HG02571 (cell line): ENCODE data around the gene RNF123.
"Not testable (repeated sequence)": the region's sequence is repeated elsewhere in the genome, so short reads cannot be mapped to it uniquely, and the experiment has no call there.

Source experiments
- ATAC-seq: cut with Tn5 transposase; IDR thresholded peaks from one replicate; pipeline ENCODE4 v1.9.1; 2021; ENCODE audit warnings: mild to moderate bottlenecking, moderate library complexity; ENCODE audit not compliant: unreplicated experiment

RNF123 gene

DNA sequence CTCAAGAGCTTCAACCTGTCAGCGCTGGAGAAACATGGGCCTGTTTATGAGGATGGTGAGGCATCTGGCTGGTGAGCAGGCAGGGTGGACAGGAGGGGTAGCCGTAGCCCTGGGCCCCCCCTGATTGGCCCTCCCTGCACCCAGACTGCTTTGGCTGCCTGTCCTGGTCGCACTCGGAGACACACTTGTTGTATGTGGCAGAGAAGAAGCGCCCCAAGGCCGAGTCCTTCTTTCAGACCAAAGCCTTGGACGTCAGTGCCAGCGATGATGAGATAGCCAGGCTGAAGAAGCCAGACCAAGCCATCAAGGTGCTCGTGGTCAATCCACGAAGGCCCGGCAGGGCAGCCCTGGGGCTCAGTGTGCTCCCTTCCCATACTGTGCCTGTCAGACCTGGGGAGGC lies 13.4 kb upstream of the RNF123 start:
- no peak for ATAC-seq

DNA sequence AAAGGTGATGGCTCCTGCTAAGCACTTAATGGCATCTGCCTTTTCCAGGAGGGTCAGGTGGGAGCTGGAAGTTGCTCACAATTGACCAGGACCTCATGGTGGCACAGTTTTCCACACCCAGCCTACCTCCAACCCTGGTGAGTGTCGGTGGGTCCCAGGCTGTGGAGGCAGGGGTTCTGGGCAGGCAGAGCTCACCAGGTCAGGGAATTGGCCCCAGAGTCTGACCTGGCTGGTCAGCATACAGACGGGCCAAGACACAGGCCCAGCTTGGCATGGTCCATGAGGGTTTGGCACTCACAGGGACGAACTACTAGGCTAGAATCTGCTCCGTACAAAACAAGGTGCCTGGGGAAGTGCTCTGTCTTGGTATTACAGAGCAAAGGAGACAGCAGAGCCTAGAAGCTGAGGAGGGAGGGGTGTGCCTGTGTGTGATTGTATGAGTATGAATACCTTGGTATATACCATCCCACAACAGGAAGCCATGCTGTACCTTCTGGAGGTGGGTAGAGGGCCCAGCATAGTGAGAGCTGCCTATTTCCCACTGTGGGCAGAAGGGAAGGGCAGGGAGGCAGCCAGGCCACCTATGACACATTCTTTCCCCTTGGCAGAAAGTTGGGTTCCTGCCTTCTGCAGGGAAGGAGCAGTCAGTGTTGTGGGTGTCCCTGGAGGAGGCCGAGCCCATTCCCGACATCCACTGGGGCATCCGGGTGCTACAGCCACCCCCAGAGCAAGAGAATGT lies 8.7 kb upstream of the RNF123 start:
- ATAC-seq, result no peak

DNA sequence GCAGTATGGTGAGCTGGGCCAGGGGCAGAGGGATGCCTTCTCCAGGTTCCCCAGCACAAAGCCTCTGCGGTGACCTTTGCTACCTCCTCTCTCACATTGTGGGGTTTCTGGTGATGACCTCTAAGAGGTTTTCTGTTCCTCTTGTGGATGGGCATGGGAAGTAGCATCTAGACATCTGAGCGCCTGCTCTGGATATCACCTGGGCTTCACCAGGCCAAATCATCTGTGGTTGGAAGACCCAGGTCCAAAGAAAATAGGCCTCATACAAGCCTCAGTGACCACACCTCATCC lies 8.2 kb upstream of the RNF123 start:
- ATAC-seq, result no peak

DNA sequence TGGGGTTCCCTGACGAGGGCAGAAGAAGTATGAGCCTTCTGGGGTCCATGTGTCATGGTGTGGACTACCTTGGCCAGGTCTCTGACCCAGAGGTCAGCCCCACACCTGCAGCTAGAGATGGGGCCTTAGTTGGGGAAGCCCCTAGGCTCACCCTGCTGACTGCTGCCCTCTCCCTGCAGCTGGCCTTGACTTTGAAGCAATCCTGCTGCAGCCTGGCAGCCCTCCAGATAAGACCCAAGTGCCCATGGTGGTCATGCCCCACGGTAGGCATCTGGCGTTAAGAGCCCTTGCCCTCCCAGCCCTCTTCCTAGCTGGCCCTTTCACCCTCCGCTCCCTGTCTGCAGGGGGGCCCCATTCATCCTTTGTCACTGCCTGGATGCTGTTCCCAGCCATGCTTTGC lies 7.8 kb upstream of the RNF123 start:
- ATAC-seq, result no peak

DNA sequence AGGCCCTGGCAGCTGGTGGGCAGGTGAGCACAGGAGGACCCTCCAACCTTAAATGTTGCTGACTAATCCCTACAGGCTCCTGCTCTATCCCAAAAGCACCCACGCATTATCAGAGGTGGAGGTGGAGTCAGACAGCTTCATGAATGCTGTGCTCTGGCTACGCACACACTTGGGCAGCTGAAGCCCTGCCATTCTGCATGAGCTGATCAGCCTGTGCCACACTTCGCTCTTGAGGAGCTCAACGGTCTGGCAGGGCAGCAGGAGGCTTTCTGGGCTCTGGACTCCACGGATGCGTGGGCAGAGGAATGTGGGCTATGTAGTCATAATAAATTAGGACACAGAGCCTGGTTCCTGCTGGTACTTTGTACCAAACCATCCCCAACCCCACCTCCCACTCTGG lies 6.2 kb upstream of the RNF123 start:
- no peak for ATAC-seq

DNA sequence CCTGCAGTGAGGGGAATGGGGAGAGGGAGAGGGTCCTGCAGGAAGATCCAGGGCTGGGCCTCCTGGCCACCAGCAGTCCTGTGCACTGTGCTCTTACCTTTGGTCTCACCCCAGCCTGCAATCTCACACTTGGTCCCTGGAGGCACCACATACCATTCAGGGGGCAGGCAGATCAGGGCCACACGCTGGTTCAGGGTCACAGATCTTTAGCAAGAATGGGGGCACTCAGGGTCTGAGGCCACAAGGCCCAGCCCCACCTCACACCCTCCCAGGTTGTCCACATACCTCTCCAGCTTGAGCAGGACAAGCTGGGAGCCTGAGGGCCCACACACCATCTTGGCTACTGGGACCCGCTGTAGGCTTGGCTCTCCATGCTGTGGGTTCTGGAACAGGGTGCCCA lies 4.9 kb upstream of the RNF123 start:
- ATAC-seq, result not testable (repeated sequence)

DNA sequence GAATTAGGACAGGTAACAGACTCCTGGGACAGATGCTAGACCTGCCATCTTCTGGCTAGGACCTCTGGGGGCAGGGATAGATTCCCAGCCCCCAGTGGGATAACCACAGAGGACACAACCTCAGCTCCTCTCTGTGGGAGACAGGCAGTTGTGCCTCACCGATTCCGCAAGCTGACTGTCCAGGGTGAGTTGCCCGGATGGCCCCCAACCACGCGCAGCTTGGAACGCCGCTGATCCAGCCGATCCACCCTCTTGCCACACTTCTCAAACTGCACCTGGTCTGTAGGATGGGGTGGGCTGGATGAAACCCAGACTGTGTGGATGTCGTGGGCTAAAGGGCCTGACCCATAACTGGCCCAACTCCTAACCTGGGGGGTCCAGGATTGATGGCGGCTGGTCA lies 4.3 kb upstream of the RNF123 start:
- not testable (repeated sequence) for ATAC-seq

DNA sequence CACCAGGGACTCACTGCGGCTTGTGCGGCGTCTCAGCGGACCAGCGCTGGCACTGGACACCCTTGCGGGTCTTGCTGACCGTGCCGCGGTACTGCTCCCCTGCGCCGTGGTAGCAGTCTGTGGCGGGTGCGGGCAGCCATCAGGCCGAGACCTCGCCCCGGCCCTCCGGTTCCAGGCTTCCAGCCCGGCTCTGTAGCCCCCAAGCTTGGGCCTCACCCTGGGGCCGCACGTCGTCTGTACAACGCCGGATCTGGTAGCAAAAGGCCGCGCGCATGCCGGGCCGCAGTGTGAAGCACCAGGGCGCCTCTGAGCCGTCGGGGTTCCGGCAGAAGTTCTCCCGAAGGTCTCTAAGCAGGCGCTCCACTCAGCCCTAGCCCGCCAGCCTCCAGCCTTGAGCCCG lies 3.5 kb upstream of the RNF123 start:
- ATAC-seq, result not testable (repeated sequence)

DNA sequence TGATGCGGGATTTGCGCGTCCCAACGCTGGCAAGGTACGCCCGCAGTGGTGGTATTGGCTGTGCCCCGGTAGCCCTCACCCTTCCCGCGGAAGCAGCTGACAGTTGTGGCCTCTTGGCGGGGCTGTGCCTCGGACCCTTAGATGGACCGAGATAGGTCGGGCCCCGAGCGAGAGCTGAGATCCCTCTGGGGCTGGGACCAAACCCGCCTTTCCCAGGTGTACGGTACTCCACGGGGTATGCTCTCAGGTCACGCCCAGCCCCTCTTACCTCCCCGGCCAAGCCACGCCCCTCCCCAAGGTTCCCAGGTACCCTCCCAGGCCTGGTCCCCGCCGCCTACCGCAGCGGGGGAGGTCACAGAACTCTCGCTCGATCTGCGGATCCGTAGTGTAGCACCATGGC lies 3.0 kb upstream of the RNF123 start:
- not testable (repeated sequence) for ATAC-seq

DNA sequence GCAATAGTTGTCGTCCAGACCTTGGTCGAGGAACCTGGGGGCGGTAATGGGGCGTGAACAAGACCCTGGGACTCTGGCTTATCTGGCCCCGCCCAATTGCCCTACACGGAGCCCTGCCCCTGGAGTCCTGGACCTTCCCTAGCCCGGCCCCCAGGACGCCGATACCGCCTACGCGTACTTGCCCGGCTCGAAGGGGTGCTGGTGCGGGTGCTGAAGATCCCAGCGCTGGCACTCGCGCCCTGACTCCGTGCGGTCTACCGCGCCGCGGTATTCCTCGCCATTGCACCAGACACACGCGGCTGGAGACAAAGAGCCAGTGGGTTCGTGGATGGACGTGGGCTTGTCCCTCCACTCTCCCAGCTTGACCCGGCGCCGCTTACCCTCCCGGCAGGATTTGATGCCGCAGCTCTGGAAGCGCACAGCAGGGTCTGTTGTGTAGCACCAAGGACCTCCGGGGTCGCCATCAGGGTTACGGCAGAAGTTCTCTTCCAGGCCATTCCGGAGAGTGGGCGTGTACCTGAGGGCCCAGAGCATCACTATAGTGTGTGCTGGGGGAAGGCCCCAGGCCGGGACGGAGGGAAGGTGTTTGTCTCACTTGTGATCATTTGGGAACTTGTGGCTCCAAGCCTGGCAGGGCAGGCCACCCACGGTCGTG lies 2.5 kb upstream of the RNF123 start:
- not testable (repeated sequence) for ATAC-seq

DNA sequence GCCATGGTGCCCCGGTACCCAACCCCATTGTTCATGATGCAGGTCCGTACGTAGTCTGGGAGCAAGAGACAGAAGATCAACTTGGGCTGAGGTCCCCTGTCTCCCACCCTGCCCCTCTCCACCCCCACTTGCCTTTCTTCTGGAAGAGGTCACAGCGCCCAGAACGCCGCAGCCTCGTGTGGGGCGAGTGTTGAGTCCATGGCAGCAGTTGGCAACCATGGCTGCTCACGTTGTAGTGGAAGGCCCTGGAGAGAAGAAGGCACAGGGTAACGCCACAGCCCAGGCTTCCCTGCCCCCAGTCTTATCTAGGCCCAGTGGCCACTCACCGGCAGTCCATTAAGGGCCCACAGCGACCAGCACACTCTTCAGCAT lies 1.9 kb upstream of the RNF123 start:
- not testable (repeated sequence) for ATAC-seq

DNA sequence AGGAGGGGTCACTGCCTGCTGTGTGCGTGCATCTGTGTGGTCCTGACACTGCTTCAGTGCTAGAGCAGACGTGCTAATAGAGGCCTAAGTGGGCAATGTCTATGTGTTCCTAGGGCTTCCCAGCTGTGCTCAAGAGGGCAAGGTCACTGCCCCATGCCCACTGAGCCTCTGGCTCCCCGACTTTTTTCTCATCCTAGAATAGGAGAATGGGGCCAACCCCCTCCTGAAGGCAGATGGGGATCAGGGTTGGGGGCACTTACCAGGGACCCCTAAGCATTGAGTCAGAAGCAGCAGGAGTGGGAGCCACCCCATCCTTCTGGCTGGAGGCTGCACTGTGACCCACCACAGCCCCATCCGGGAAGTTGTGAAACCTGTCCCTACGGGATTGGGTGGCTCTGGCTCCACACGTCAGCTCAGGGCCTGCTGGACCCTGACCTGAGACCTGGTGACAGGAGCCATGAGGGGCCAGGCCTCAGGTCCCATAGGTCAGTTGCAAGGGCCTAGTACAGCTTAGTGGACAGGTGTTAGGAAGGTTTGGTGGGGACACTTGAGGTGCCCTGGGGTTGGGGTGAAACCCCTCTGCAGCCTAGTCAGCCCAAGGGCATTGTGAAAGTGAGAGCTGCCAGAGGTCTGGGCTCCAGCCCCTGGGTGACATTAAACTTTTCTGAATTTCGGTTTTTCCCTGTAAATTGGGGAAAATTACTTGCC lies 865 bp upstream of the RNF123 start:
- peak; percentile 12 for ATAC-seq

DNA sequence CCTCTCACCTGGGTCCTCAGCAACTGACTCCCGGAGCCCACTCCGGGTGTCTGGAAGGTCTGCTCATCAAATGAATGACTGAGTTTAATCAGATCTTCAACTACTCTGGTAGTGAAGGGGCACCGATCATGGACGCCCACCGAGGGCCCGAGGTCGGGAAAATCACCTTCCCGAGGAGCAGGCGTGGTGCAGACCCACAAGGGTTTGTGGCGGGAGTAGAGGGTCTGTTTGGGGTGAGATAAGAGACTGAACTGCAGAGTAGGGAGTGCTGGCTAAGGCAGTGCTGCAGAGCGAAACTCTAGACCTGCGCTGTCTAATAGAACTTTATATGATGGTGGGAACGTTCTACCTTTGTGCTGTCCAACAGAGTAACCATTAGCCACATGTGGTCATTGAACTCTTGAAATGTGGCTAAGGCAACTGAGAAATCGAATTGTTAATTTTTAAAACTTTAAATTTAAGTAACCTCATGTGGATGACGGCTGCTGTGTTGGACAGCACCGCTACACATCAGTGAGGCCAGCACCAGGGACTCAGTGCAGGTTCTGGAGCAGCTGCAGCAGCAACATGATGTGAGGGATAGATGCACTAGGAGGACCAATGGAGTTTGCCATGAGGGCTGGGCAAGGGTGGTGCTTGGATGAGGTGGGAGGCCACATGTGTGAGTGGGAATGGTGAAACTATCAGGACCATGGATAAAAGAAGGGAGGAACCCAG lies 709 bp downstream of the RNF123 start:
- not testable (repeated sequence) for ATAC-seq

DNA sequence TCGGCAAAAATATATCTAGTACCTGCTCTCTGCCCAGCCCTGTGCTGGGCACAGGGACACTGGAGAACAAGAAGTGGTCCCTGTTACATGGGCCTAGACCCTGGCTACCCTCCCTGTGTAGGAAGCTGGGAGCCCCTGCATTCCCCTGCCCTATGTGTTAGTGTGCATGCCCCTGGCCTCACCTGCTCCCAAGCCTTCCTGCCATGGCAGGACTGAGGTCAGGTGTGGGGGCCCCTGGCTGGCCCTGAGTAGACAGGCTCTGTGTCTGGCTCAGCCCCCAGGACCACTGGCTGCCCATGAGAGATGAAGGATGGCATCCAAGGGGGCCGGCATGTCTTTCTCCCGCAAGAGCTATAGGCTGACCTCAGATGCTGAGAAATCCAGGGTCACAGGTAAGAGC lies 1.5 kb downstream of the RNF123 start:
- not testable (repeated sequence) for ATAC-seq

DNA sequence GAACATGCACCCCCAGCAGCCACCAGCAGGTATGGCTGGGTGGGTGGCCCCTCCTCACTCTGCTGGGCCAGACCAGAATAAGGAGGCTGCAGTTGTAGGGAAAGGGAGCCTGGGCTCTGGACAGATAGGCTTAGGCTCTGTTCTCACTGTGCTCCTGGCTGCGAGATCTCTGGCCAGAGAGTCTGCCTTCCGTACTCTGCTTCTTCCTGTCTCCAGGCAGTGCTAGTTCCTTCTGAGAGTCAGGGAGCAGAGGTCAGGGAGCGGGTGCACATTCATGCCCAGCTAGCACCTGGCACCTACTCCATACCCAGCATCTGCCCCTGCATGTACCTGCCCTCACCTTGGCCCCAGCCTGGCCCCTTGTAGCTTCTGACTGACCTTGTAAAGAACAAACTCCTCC lies 2.1 kb downstream of the RNF123 start:
- ATAC-seq, result not testable (repeated sequence)

DNA sequence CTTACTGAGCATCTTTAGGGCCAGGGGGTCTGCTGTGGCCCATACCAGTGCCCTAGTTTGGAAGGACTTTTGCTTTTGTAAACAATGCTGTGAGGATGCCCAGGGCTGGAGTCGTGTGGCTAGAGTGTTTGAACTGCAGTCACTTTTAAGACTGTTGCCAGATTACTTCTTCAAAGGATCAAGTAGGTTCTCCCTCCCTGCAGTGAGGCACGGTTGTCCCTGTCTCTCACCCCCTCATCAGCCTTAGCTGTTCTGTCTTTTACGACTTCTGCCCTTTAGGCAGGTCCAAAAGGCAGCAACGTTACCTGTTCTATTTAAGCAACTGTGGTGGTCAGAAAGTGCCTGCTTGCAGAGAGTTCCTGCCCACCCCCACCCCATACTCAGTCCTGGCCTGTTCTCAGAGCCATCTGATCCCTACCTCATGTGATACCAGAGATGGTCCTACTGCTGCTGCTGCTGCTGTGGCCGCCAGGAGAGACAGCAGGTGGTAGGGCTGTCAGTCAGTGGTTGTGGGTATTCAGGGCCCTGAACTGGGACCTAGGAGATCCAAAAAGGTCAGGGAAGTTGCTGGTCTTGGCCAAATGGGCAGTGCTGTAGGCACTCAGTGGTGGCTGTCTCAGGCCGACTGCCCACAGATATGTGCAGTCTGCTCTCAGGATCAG lies 5.2 kb downstream of the RNF123 start:
- ATAC-seq, result not testable (repeated sequence)

DNA sequence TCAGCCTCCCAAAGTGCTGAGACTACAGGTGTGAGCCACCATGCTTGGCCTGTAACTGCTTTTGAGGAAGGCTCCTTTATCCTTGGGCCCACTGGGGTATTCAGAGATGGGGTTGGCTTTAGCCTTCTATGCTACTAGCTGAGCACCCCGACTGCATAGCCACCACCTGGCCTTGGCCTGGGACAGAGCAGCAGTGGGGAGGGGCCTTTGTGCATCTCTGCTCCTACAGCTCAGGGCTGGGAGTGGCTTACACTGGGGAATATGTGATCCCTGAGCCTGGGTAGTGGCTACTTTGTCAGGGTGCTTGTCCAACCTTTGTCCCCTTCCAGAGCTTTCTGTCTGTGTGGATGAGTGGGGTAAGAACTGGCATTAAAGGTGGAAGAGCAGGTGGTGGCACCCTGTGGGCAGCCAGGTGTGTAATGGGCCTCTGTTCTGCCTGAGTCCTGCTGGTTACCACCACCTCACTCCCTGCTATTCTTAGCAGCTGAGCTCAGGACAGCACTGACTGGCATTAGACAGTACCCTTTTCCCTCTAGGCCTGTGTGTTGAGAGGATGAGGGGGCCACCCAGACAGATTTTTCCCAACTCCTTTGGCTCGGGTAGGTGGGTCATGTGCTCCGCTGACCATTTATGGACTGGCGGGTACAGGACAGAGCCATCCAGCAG lies 6.1 kb downstream of the RNF123 start:
- ATAC-seq, result not testable (repeated sequence)

DNA sequence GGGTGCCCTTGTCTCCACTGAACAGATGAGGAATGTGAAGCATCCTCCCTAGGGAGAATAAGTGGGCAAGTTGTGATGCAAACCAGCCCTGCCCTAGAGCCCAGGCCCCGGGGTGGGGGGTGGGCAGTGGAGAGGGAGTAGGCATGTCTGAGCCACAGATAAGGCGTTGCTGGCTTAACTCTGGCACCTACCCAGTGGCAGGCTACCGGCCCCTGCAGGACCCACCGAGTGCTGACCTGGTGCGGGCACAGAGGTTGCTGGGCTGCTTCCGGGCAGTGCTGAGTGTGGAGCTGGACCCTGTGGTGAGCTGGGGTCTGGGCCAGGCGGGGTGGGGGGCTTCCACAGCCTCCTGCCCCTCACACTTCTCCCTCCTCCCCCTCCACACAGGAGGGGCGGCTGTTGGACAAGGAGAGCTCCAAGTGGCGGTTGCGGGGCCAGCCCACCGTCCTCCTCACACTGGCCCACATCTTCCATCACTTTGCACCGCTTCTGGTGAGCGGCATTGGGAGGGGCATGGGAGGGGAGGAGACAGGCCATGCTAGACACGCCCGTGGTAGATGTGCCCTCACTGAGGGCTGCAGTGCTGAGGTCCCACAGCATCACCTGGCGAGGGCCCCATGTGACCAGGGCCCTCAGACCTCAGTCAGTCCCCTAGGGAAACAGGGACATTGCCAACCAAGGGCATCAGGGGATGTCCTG lies 10.1 kb downstream of the RNF123 start:
- no peak for ATAC-seq

DNA sequence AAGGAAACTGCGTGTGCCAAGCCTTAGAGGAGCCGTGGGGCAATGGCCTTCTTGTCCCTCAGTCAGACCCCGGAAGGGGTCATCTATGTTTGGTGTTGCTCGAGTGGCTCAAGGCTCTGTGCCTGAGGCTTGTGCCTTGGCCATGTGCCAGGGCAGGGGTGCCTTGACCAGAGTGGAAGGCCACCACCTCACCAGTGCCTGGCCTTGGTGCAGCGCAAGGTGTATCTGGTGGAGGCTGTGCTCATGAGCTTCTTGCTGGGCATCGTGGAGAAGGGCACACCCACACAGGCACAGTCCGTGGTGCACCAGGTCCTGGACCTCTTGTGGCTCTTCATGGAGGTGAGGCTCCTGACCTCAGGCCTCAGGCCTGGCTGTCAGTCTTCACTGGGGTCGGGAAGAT lies 10.7 kb downstream of the RNF123 start:
- ATAC-seq, result no peak
